ENCODE results near the gene PODXL2. TPM values are rescaled to one million over a fixed set of nuclear protein-coding genes. Genes with fewer than 3 reads are reported as not detected.

PODXL2 gene
- total RNA-seq, 2 experiments from 2014 or later: 1.3 to 1.7 TPM

Other genes with a start within 250 kb of the PODXL2 start
- gene TPRA1, start 38.5 kb upstream of the PODXL2 start, total RNA-seq: 10 to 100 TPM; 29.4 to 32.3 TPM
- gene MCM2, start 30.8 kb upstream of the PODXL2 start, total RNA-seq: 100 to 1,000 TPM; 311 to 325 TPM
- 1 to 10 TPM; 6.8 to 8.0 TPM for gene ABTB1, start 43.8 kb downstream of the PODXL2 start, total RNA-seq
- under 1 TPM; 0.28 to 0.29 TPM for gene MGLL, start 193.3 kb downstream of the PODXL2 start, total RNA-seq